OCI-M2 (cell line): ENCODE results near the gene GABARAP.
A peak's percentile ranks its signal among the peaks of the same experiment; 100 is the strongest.

ENCODE experiments used
- DNase-seq: peaks from one replicate; lab custom pipeline; 2025; ENCODE audit not compliant: unreplicated experiment; lab: John Stamatoyannopoulos, UW

GABARAP gene

GRCh38 chr17:7241090-7241733 lies 1.0 kb downstream of the GABARAP start:
- DNase-seq: no peak

- no peak for DNase-seq
These were observed 1.9 kb downstream of the GABARAP start for GRCh38 chr17:7240375-7240774.

GRCh38 chr17:7239091-7240027 lies 2.9 kb downstream of the GABARAP start, which contains the start of gene PHF23:
Gene PHF23, minus strand, starts transcription at chr17:7239457. Its CDS starts 178 bp downstream, at chr17:7239279.
- peak; percentile 86 for DNase-seq

GRCh38 chr17:7238420-7239090 lies 3.7 kb downstream of the GABARAP start:
- DNase-seq: no peak

GRCh38 chr17:7237761-7238419 lies 4.4 kb downstream of the GABARAP start:
- DNase-seq: no peak

- no peak for DNase-seq
These were observed 4.9 kb downstream of the GABARAP start for GRCh38 chr17:7237266-7237760.

GRCh38 chr17:7236808-7237207 lies 5.4 kb downstream of the GABARAP start:
- DNase-seq: no peak

GRCh38 chr17:7235693-7236665 lies 6.3 kb downstream of the GABARAP start:
- no peak for DNase-seq

GRCh38 chr17:7234083-7234951 lies 7.9 kb downstream of the GABARAP start, which contains the start of gene DVL2:
Gene DVL2, minus strand, starts transcription at chr17:7234517. Its CDS starts 255 bp downstream, at chr17:7234262.
- no peak for DNase-seq

GRCh38 chr17:7233701-7234082 lies 8.6 kb downstream of the GABARAP start:
- DNase-seq: no peak

- DNase-seq: no peak
These were observed 10.1 kb downstream of the GABARAP start for GRCh38 chr17:7232114-7232513.

GRCh38 chr17:7229504-7229903 lies 12.7 kb downstream of the GABARAP start:
- no peak for DNase-seq

- no peak for DNase-seq
These were observed 13.3 kb downstream of the GABARAP start for GRCh38 chr17:7228920-7229319.

- DNase-seq: no peak
These were observed 15.2 kb downstream of the GABARAP start for GRCh38 chr17:7226721-7227710.

- no peak for DNase-seq
These were observed 16.4 kb downstream of the GABARAP start for GRCh38 chr17:7225711-7226331.

GRCh38 chr17:7224661-7225111 lies 17.6 kb downstream of the GABARAP start:
- DNase-seq: no peak

- no peak for DNase-seq
These were observed 18.1 kb downstream of the GABARAP start for GRCh38 chr17:7224110-7224509.
